ENCODE data around the gene MARCKSL1. TPM values are rescaled to one million over a fixed set of nuclear protein-coding genes. Genes with fewer than 3 reads are reported as not detected.

MARCKSL1 gene
- total and polyA plus RNA-seq, 2 of the 13 experiments (the other 11 are each of a cell fraction or from before 2014, with no cell fraction given): 81.9 to 155 TPM

DNA sequence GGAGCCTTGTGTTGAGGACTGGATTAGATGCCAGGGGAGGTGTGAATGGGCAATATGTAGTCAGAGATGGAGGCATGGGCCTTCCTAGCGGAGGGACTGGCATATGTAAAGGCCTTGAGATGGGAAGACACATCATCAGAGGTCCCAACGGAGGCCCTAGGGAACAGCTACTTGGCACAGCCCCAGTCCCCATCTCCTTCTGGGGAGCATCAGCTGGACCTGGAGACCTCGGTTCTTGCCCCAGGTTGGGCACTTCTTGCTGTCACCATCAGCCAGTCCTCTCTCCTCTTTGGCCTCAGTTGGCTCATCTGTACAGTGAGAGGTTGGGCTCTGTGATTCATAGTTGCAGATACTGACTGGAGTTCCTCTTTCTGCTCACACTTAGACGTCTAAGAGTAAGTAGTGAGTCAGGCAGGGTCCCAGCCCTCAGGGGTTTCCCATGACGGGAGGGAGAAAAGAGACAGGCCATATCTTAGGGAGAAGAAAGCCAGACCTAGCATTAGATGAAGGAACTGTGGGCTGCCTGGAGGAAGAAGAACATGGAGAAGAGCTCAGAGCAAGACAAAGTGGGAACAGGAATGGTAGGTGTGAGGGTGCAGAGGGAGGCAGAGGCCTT lies 3.4 kb upstream of the MARCKSL1 start:
- H3K79me2 ChIP-seq (ENCODE audit: insufficient read depth, low read length): peaks cover 9% of the 10 kb centered on the region
- no peak overlapping the region for H3K4me3 ChIP-seq (replicated peaks in 1 of 3; ENCODE audit: insufficient read depth in 1 of 3, low read depth in 2 of 3, low read length in 3 of 3)
- H3K9ac ChIP-seq (ENCODE audit: insufficient read depth, low read depth, low read length): no peak overlapping the region
- H3K27me3 ChIP-seq (ENCODE audit: control insufficient read depth in 1 of 2, insufficient read depth in 2 of 2, low read length in 2 of 2): peaks cover 0 to 4% of the 10 kb centered on the region in 2 experiments; a peak in 2 of 5 replicates
- WGBS (ENCODE audit: low lambda C conversion rate): 47% methylated on average over 4 of the region's 5 CpGs
- H3K4me1 ChIP-seq (ENCODE audit: insufficient read depth, low read length): peaks cover 66% of the 10 kb centered on the region
- ATAC-seq (no peak), DNase-seq (ENCODE audit: low spot score) (no peak), FAIRE-seq (no peak)
- no peaks in the 10 kb centered on the region for H3K9me3 ChIP-seq (ENCODE audit: low read length)
- H4K20me1 ChIP-seq (ENCODE audit: insufficient read depth, low read length): peaks cover 5% of the 10 kb centered on the region
- CTCF ChIA-PET (ENCODE audit: low intra/inter-chr PET ratio, low total read pairs): no interaction called here
- no peak overlapping the region for H3K27ac ChIP-seq (ENCODE audit: extremely low read length, insufficient read depth, low read length)
- H3K4me2 ChIP-seq (ENCODE audit: low read depth, low read length): 0 out of 2 replicates have a peak overlapping the region, but pooled peaks have one; percentile 93
- H2AFZ ChIP-seq (ENCODE audit: low read length): no peak overlapping the region
- POLR2A ChIA-PET: interaction anchor here (1.4 to 5.8 kb wide), 3 partner anchors 9 to 26 kb away, joined by 3 to 222 read pairs (median 94); no protein-coding TSS in a partner anchor
- BruUV-seq (replicated peaks): no TSS peak
- intact Hi-C loops (cut with micrococcal nuclease; ENCODE audit: unreplicated experiment): loop anchor here (10.0 kb wide), 1 partner anchor 55 kb away; the partner anchor contains the start of gene BSDC1
- 0 out of 5 replicates have a peak, but pooled peaks cover 0 to 2% of the 10 kb centered on the region in 2 experiments for H3K36me3 ChIP-seq (replicated peaks in 1 of 2; ENCODE audit: control insufficient read depth in 1 of 2, insufficient read depth in 2 of 2, low read length in 2 of 2)
- in situ Hi-C loops (cut with HindIII; ENCODE audit: extremely low pct_ligation_motif_present, low pct_unique_long_range_greater_than_20kb): no loop called here
- TF ChIP-seq RBM39 (IDR thresholded peaks at IDR 0.05; ENCODE audit: low read depth, low read length, poor library complexity, severe bottlenecking) (no peak), JUN (CRISPR knock-in tag; IDR thresholded peaks at IDR 0.05) (no peak), ETV6 (CRISPR knock-in tag; conservative IDR thresholded peaks at IDR 0.05) (no peak), ZXDC (CRISPR knock-in tag; IDR thresholded peaks at IDR 0.05) (no peak), ZNF260 (CRISPR knock-in tag; IDR thresholded peaks at IDR 0.05; ENCODE audit: borderline replicate concordance, low read depth) (no peak), GATA4 (IDR thresholded peaks at IDR 0.05; ENCODE audit: borderline replicate concordance, low read depth) (no peak), TEAD3 (CRISPR knock-in tag; optimal IDR thresholded peaks at IDR 0.05; ENCODE audit: borderline replicate concordance) (no peak), ETS1 (CRISPR knock-in tag; IDR thresholded peaks at IDR 0.05) (no peak), MYNN (CRISPR knock-in tag; IDR thresholded peaks at IDR 0.05; ENCODE audit: low read depth) (no peak), ZNF292 (CRISPR knock-in tag; IDR thresholded peaks at IDR 0.05; ENCODE audit: borderline replicate concordance, low read depth) (no peak), AHDC1 (CRISPR knock-in tag; IDR thresholded peaks at IDR 0.05; ENCODE audit: borderline replicate concordance) (no peak)
- TF ChIP-seq, protein P1, sequence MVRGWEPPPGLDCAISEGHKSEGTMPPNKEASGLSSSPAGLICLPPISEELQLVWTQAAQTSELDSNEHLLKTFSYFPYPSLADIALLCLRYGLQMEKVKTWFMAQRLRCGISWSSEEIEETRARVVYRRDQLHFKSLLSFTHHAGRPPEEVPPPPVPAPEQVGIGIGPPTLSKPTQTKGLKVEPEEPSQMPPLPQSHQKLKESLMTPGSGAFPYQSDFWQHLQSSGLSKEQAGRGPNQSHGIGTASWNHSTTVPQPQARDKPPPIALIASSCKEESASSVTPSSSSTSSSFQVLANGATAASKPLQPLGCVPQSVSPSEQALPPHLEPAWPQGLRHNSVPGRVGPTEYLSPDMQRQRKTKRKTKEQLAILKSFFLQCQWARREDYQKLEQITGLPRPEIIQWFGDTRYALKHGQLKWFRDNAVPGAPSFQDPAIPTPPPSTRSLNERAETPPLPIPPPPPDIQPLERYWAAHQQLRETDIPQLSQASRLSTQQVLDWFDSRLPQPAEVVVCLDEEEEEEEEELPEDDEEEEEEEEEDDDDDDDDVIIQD (CRISPR knock-in tag; IDR thresholded peaks at IDR 0.05; ENCODE audit: low read depth): no peak

All from HepG2 (cell line).